GM19025 (cell line): Measurements from ENCODE around the gene RAPGEF4.
A peak's percentile ranks its signal among the peaks of the same experiment; 100 is the strongest.
"Not testable (repeated sequence)": the region's sequence is repeated elsewhere in the genome, so short reads cannot be mapped to it uniquely, and the experiment has no call there.

Experiments
- ATAC-seq: cut with Tn5 transposase; IDR thresholded peaks from one replicate; pipeline ENCODE4 v1.9.1; 2021; ENCODE audit warnings: mild to moderate bottlenecking, low read depth, moderate library complexity; ENCODE audit not compliant: unreplicated experiment

The RAPGEF4 gene

DNA sequence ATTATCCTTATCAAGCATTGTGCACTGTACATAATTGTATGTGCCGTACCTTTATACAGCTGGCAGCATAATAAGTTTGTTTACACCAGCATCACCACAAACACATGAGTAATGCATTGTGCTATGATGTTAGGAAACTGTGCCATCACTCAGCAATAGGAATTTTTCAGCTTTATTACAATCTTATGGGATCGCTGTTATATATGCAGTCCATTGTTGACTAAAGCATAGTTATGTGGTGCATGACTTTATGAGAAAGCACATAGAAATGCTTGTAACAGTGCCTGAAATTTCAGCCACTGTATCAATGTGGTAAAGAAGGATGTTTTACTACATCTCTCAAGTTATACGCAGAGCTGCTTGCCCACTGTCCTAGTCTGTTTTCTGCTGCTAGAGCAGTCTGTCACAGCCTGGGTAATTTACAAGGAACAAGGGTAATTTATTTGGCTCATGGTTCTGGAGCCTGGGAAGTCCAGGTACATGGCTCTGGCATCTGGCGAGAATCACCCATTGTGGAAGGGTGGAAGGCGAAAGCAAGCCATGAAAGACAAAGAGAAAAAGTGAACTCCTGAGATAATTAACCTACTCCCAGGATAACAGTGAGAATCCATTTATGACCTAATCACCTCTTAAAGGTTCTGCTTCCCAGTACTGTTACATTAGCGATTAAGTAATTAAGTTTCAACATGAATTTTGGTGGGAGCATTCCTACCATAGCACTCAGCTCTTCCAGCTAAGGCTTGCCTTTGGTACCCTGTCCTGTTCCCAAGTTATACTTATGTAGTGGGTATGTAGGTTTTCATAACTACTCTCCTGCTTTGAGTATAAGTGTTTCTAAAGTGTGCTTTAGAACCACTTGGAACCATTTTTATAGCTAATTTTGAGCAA is 344.6 kb downstream of the RAPGEF4 start:
- ATAC-seq = no peak

DNA sequence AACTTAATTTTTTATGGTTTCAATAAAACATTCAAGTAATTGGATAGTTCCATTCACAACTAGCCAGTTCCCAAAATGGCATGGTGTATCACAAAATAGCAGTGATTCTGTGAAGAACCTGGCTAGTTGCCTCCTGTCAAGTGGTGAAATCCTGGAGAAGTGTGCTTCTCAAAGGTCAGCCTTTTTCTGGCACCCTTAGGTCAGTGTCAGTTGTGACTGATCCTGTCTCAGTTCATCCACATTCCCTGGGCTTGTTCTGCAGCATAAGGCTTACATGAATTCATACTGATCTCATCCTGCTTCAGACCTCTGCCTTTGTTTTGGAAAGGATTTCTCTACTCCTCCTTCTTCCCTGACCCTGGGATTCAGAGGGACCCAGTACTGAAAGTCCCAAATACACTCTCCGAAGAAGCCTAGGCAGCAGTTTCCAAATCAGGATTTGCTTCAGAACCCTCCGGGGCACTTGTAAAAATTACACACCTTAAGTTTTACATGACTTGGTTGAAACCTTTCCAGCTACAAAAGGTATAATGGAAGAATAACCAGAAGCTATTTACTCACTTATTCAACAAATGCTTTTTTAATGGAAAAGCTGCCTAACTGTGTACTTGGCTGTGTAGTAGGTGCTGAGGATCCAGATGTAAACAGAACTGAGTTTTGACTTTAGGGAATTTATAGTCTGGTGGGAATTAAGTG is 351.0 kb downstream of the RAPGEF4 start:
- no peak for ATAC-seq

DNA sequence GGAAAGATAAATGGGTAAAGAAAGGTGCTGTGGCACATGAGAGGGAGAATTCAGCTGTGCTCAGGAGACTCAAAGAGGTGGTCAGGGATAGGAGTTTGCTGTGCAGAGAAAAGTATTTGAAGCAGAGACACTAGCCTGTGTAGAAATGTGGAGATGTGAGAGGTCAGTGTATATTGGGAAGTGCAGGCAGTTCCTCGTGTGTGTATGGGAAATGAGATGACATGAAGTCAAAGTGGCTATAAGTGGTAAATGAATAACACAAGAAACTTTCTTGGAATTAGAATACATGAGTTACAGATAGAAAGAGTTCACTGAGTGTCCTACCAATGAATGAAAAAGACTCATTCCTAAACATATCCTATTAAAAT is 351.6 kb downstream of the RAPGEF4 start:
- no peak for ATAC-seq

DNA sequence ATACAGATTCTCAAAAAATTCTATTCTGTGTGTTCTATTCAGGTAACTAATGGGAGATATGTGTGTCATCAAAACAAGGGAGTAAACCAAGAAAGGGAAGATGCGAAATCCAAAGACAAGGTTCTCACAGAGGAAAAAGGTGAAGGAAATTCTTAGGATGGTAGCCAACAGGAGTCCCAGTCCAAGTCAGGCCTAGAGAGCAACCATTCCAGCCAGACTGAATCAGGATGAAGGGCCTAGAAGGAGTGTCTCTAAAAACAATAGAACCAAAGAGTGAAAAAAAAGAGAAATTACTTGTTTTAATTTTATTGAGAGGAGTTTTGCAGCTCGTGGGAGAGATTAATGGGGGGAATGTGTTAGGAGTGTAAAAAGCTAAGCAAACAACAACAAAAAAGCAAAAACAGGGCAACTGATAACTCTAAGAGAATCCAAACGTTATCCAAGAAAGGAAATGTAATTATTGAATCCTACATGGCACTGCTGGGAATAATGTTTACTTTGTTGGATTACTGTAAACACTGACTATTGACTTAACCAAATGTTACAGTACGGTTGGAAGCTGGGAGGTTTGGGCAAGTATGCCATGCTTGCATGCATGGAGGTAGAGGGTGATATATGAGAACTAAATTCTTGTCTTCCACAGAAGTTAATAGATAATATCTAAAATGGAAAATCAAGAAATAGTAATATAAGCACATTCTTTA is 352.3 kb downstream of the RAPGEF4 start:
- no peak for ATAC-seq

DNA sequence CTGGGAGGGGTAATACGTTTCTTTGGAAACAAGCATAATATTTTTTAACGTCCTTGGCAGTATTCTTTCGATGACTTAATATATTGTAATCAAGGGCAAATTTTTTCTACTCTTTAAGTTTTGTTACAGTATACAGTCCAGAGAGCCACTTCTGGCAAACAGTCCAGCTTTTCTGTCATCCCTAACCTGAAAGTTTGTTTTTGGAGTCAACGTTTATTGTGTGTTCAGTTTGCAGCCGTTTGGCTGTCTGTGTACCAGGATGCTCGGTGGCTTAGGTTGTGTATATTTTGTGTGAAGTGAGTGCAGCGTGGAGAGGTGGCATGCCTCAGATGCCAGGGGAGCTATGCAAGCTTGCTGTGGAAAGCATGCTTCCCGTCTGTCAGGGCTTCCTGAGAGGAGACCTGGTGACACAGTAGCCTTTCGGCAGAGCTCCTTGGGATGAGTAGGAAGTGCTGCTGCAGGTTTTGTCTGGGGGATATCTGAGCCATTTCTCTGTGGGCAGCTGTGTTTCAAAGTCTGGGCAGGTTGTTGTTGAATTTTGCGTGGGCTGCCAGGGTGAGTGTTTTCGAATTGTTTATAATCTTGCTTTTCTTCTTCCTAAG is 354.7 kb downstream of the RAPGEF4 start:
- no peak for ATAC-seq

DNA sequence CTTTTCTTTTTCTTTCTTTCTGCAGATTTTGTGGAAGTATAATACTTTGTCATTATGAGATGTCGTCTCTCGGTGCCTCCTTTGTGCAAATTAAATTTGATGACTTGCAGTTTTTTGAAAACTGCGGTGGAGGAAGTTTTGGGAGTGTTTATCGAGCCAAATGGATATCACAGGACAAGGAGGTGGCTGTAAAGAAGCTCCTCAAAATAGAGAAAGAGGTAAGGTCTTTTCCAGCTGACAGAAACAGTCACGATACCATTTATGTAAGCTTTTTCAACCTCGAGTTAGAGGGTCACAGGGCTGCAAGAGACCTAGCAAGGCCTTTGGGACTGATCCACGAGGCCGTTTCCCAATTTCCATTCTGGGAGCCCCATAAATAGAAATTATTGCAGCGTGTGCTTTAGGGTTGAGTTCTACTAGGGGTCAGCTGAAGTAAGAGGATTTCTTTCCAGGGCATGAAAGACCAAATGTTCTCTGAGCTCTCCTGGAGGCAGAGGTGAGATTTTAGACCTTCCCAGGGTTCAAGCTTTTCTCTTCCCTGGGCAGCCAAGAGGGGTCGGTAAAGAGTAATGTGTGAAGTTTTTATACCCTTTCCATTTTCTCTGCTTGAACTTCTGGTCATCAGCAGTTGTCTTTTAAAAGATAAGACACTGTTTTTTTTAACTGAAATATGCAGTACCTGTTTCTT is 355.5 kb downstream of the RAPGEF4 start:
- ATAC-seq = no peak

DNA sequence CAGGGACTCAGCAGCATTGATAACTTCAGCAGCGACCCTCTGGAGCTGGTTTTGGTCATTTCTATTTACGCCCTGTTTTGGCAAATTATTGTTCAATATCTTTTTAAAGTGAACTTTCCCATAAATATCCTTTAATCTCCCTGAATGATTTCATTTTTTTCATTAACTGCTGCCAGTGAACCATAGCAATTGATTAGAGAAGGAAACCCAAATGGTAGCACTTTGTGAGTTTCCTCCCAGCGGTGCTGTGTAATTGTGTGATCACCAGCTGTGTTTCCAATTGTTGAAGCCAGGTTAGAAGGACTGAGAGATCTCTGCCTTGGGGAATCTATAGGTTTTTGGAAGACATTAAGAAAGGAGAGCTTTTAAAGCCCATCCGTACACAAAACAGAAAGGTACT is 356.3 kb downstream of the RAPGEF4 start:
- ATAC-seq = no peak

DNA sequence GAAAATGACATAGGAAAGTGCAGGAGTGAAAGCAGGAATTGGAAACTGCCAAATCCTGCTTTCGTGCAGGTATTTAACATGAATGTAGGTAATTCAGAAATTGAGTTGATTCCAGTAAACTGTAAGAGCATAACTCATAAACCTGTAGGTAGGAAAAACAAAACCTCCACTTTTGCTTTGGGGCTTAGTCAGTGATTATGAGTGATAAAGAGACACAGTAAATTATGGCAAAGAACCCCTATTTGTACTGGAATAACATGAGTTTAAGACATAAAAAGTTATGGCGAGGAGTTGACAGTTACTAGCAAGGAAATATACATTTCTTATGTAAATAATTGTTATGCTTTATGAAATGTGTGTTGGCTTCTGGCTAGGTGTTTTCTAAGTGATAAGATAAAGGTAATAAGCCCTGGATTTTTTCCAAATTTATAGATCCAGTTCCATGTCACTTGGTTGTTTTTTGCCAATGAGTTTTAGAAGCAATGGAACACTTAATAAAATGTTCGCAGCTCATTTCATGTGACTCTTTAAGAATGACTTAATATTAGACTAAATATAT is 357.3 kb downstream of the RAPGEF4 start:
- ATAC-seq = no peak

DNA sequence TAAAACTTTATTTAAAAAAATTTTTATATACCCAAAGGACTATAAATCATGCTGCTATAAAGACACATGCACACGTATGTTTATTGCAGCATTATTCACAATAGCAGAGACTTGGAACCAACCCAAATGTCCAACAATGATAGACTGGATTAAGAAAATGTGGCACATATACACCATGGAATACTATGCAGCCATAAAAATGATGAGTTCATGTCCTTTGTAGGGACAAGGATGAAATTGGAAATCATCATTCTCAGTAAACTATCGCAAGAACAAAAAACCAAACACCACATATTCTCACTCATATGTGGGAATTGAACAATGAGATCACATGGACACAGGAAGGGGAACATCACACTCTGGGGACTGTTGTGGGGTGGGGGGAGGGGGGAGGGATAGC is 358.0 kb downstream of the RAPGEF4 start:
- ATAC-seq = not testable (repeated sequence)

DNA sequence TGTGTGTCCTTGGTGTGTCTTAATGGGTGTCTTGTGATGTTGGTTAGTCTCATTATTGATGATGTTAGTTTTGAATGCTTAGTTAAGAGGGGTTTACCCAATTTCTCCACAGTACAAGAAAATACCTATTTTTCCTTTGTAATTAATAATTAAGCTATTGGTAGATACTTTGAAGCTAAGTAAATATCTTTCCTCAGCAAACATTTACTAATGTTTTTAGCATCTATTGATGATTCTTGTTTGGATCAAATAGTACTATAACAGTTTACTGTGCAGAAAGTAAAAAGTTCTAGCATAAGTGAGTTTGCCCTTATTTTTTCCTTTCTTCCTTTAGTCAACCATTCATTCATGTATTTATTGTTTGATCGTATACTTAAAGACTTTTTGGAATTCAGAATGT is 359.1 kb downstream of the RAPGEF4 start:
- no peak for ATAC-seq

DNA sequence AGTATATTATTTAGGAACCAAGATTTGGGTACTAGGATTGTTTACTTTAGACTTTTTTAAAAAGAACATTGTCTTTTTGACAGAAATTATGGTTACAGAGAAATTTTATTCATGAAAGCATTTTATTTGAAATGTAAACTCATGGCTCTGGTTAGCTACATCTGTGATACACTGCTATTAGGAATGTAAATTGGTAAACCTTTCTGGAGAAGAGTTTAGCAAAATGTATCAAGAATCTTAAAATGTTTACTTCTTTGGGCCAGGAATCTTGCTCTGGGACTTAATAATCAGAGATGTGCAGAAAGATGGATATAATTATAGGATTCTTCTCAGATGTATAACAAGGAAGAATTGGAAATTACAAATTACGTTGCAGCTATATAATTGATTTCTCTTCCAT is 359.7 kb downstream of the RAPGEF4 start:
- ATAC-seq = no peak

DNA sequence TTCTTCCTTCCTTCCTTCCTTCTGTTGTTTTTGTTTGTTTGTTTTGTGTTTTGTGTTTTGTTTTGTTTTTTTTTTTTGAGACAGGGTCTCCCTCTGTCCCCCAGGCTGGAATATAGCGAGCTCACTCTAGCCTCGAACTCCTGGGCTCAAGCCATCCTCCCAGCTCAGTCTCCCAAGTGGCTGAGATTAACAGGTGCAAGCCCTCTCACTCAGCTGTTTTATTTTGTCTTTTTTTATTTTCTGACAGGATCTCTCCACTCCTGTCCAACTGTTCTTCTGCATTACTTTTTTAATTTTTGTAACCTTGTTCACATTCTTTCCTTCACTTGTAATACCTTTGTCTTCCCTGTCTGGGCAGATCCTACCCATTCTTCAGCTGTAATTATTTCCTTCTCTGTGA is 363.6 kb downstream of the RAPGEF4 start:
- ATAC-seq = no peak

DNA sequence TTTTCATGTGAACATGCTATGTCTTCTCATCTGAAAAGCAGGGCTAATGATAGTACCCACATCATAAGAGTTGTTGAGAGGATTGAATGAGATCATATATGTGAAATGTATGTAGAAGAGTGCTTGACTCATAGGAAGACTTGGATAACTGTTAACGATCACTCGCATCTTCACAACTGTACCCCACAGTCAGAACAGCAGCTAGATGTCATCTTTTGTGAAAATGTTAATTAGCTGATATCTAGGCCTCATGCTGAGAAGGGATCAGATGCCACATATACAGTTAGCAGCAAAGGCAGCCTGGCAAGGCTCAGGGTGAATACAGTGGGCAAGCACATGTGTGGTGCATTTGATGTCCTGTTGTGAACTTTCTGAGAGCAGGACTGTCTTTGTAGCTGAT is 364.2 kb downstream of the RAPGEF4 start:
- ATAC-seq = no peak

DNA sequence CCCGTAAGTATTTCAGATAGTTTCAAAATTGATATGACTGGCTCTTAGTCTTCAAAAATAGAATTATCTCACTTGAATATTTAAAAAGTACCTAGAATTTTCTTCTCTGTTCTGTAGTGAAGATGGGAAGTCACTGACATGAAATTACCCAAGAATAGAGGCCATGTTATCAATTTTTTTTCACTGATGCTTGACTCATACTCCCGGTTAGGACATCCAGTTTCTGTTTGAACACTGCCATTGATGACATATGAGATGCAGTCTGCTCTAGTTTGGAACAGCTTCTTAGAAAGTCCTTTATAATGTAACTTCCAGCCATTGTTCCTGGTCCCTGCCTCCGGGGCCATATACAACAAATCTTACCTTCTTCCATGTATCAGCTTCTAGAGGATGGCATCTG is 366.0 kb downstream of the RAPGEF4 start:
- peak; percentile 72 for ATAC-seq
